ENCODE measurements around the gene ARHGAP15.
A peak's percentile ranks its signal among the peaks of the same experiment; 100 is the strongest.

The ARHGAP15 gene

GRCh38 chr2:143674051-143674450, 544.8 kb downstream of the ARHGAP15 start:
- DNase-seq, result no peak

GRCh38 chr2:143675021-143675420, 545.8 kb downstream of the ARHGAP15 start:
- no peak for DNase-seq

- peak; percentile 25 for DNase-seq
Measured at GRCh38 chr2:143679617-143680016, 550.4 kb downstream of the ARHGAP15 start.

- DNase-seq, result no peak
Measured at GRCh38 chr2:143680885-143681405, 551.7 kb downstream of the ARHGAP15 start.

- DNase-seq, result no peak
Measured at GRCh38 chr2:143682436-143683055, 553.3 kb downstream of the ARHGAP15 start.

- DNase-seq, result no peak
Measured at GRCh38 chr2:143683977-143684376, 554.8 kb downstream of the ARHGAP15 start.

- DNase-seq, result peak; percentile 44
Measured at GRCh38 chr2:143684551-143685320, 555.5 kb downstream of the ARHGAP15 start.

GRCh38 chr2:143685421-143686078, 556.3 kb downstream of the ARHGAP15 start:
- DNase-seq, result peak; percentile 79

- DNase-seq, result peak; percentile 56
Measured at GRCh38 chr2:143686585-143687164, 557.5 kb downstream of the ARHGAP15 start.

GRCh38 chr2:143688248-143688647, 559.0 kb downstream of the ARHGAP15 start:
- no peak for DNase-seq

- no peak for DNase-seq
Measured at GRCh38 chr2:143688815-143689214, 559.6 kb downstream of the ARHGAP15 start.

- DNase-seq, result no peak
Measured at GRCh38 chr2:143689541-143689940, 560.3 kb downstream of the ARHGAP15 start.

GRCh38 chr2:143690235-143690634, 561.0 kb downstream of the ARHGAP15 start:
- DNase-seq, result no peak

GRCh38 chr2:143691121-143691520, 561.9 kb downstream of the ARHGAP15 start:
- no peak for DNase-seq

- peak; percentile 38 for DNase-seq
Measured at GRCh38 chr2:143692162-143692561, 562.9 kb downstream of the ARHGAP15 start.

GRCh38 chr2:143692967-143693366, 563.7 kb downstream of the ARHGAP15 start:
- no peak for DNase-seq

- no peak for DNase-seq
Measured at GRCh38 chr2:143694335-143694734, 565.1 kb downstream of the ARHGAP15 start.

GRCh38 chr2:143696651-143697050, 567.4 kb downstream of the ARHGAP15 start:
- no peak for DNase-seq

GRCh38 chr2:143697744-143698143, 568.5 kb downstream of the ARHGAP15 start:
- no peak for DNase-seq

GRCh38 chr2:143698352-143698751, 569.1 kb downstream of the ARHGAP15 start:
- DNase-seq, result no peak

- DNase-seq, result no peak
Measured at GRCh38 chr2:143698888-143699570, 569.8 kb downstream of the ARHGAP15 start.

- no peak for DNase-seq
Measured at GRCh38 chr2:143700865-143701264, 571.6 kb downstream of the ARHGAP15 start.

GRCh38 chr2:143701785-143702184, 572.6 kb downstream of the ARHGAP15 start:
- DNase-seq, result no peak

All from NCI-H69 (cell line).